PC-9 (cell line): ENCODE data around the gene MYH14. TPM values are rescaled to one million over a fixed set of nuclear protein-coding genes. Genes with fewer than 3 reads are reported as not detected.

Source experiments
- BruUV-seq: library from RNA; stranded (reverse); fragments of 400-500 nt; replicated peaks from 2 replicates; lab custom pipeline; 2021; lab: Mats Ljungman, UMichigan
- CTCF ChIA-PET: fragments of 300-600 bp; sonication (Branson Sonifier 250); formaldehyde crosslinking; loops from one replicate; lab custom pipeline; 2022; ENCODE audit warnings: antibody characterized with exemption; lab: Charles Lee
- POLR2A ChIA-PET: fragments of 300-600 bp; sonication (Branson Sonifier 250); formaldehyde crosslinking; loops from one replicate; lab custom pipeline; 2022; ENCODE audit warnings: antibody characterized with exemption; ENCODE audit not compliant: unreplicated experiment; lab: Charles Lee
- DNase-seq, 2 experiments: peaks; one replicate each; pipeline versions ENCODE4 v3.0.0 to v3.0.0-alpha.2; 2015 to 2022; ENCODE audit warnings: mixed read lengths in 1 of 2
- H2AFZ ChIP-seq: fragments of 200-600 bp; sonication (generic); 2 replicates; pipeline ENCODE4 v1.8.1; 2017; ENCODE audit warnings: antibody characterized with exemption
- H3F3A ChIP-seq: fragments of 200-600 bp; sonication (generic); 2 replicates; pipeline ENCODE4 v1.8.1; 2017; ENCODE audit warnings: antibody characterized with exemption, mild to moderate bottlenecking, low read depth; ENCODE audit not compliant: insufficient read depth
- H3K27ac ChIP-seq: fragments of 200-600 bp; sonication (generic); 2 replicates; pipeline ENCODE4 v1.6.1; 2016; ENCODE audit warnings: mixed run types
- H3K27me3 ChIP-seq: fragments of 200-600 bp; sonication (generic); 2 replicates; pipeline ENCODE4 v1.6.1; 2016; ENCODE audit warnings: low read depth, mixed run types; ENCODE audit not compliant: insufficient read depth
- H3K36me3 ChIP-seq: fragments of 200-600 bp; sonication (generic); 2 replicates; pipeline ENCODE4 v1.6.1; 2016; ENCODE audit warnings: low read depth, mixed run types
- H3K4me1 ChIP-seq: fragments of 200-600 bp; sonication (generic); replicated peaks from 2 replicates; pipeline ENCODE4 v1.6.1; 2016; ENCODE audit warnings: mixed run types; ENCODE audit not compliant: insufficient read depth
- H3K4me2 ChIP-seq: fragments of 200-600 bp; sonication (generic); 2 replicates; pipeline ENCODE4 v1.6.1; 2017; ENCODE audit warnings: mixed run types
- H3K4me3 ChIP-seq: fragments of 200-600 bp; sonication (generic); 2 replicates; pipeline ENCODE4 v1.6.1; 2016; ENCODE audit warnings: mixed run types
- H3K79me2 ChIP-seq: fragments of 200-600 bp; sonication (generic); 2 replicates; pipeline ENCODE4 v1.6.1; 2017; ENCODE audit warnings: low read depth, mixed run types
- H3K9me2 ChIP-seq: fragments of 200-600 bp; sonication (generic); 2 replicates; pipeline ENCODE4 v1.8.1; 2017; ENCODE audit warnings: mild to moderate bottlenecking; ENCODE audit not compliant: insufficient read depth
- H3K9me3 ChIP-seq: fragments of 200-600 bp; sonication (generic); 2 replicates; pipeline ENCODE4 v1.8.1; 2016; ENCODE audit warnings: low read depth; ENCODE audit not compliant: insufficient read depth
- H4K20me1 ChIP-seq: fragments of 200-600 bp; sonication (generic); 2 replicates; pipeline ENCODE4 v1.8.1; 2017; ENCODE audit not compliant: insufficient read depth
- EZH2 ChIP-seq: fragments of 200-600 bp; sonication (generic); IDR thresholded peaks from 2 replicates; pipeline ENCODE4 v1.8.0; 2017; ENCODE audit warnings: antibody characterized with exemption, low read depth
- intact Hi-C: fragments of 100-400 bp; cut with micrococcal nuclease; formaldehyde crosslinking; loops from one replicate; pipeline ENCODE4 v1.10.0; 2022; ENCODE audit not compliant: unreplicated experiment
- total RNA-seq: library from RNA; stranded (reverse); gene quantifications from 2 replicates; pipeline ENCODE4 v1.2.3, GENCODE V29; 2021
- TF ChIP-seq, protein P1 (sequence below): fragments of 200-600 bp; sonication (generic); conservative IDR thresholded peaks from 2 replicates; pipeline ENCODE4 v1.6.1; 2017; ENCODE audit warnings: mixed run types, antibody characterized with exemption, mild to moderate bottlenecking, moderate library complexity

Gene MYH14
- total RNA-seq, 1 experiment from 2014 or later = 115 TPM

DNA sequence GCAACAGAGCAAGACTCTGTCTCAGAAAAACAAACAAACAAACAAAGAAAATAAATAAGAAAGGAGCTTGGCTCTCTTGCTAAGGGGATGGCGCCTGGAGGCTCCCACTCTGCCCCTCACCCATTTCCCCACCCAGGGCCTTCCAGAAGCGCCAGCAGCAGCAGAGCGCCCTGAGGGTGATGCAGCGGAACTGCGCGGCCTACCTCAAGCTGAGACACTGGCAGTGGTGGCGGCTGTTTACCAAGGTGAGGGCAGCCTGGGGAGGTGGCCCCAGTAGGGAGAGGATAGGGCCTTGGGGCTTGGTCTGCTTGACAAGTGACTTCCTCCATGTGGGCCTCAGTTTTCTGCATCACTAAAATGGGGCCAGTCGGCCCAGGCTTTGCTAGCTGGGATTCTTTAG is 59.8 kb downstream of the MYH14 start:
- TF ChIP-seq, protein P1, sequence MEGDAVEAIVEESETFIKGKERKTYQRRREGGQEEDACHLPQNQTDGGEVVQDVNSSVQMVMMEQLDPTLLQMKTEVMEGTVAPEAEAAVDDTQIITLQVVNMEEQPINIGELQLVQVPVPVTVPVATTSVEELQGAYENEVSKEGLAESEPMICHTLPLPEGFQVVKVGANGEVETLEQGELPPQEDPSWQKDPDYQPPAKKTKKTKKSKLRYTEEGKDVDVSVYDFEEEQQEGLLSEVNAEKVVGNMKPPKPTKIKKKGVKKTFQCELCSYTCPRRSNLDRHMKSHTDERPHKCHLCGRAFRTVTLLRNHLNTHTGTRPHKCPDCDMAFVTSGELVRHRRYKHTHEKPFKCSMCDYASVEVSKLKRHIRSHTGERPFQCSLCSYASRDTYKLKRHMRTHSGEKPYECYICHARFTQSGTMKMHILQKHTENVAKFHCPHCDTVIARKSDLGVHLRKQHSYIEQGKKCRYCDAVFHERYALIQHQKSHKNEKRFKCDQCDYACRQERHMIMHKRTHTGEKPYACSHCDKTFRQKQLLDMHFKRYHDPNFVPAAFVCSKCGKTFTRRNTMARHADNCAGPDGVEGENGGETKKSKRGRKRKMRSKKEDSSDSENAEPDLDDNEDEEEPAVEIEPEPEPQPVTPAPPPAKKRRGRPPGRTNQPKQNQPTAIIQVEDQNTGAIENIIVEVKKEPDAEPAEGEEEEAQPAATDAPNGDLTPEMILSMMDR = no peak
- no peak for TF ChIP-seq EZH2
- H3F3A ChIP-seq = no peaks in the 10 kb centered on the region; the same call in 1 of the 2 replicates
- intact Hi-C loops = no loop called here
- H3K4me3 ChIP-seq = no peak overlapping the region
- H3K9me3 ChIP-seq = no peaks in the 10 kb centered on the region
- no peak overlapping the region for H3K27ac ChIP-seq
- no peaks in the 10 kb centered on the region for H3K4me1 ChIP-seq
- H3K79me2 ChIP-seq = no peaks in the 10 kb centered on the region
- no TSS peak for BruUV-seq
- DNase-seq = no peak
- no peak overlapping the region for H2AFZ ChIP-seq
- H3K36me3 ChIP-seq = peaks cover 4% of the 10 kb centered on the region; the same call in 1 of the 2 replicates
- no peaks in the 10 kb centered on the region for H3K9me2 ChIP-seq
- no peaks in the 10 kb centered on the region for H4K20me1 ChIP-seq
- ChIA-PET POLR2A (no interaction called here), CTCF (no interaction called here)
- H3K4me2 ChIP-seq = no peak overlapping the region
- no peaks in the 10 kb centered on the region for H3K27me3 ChIP-seq

DNA sequence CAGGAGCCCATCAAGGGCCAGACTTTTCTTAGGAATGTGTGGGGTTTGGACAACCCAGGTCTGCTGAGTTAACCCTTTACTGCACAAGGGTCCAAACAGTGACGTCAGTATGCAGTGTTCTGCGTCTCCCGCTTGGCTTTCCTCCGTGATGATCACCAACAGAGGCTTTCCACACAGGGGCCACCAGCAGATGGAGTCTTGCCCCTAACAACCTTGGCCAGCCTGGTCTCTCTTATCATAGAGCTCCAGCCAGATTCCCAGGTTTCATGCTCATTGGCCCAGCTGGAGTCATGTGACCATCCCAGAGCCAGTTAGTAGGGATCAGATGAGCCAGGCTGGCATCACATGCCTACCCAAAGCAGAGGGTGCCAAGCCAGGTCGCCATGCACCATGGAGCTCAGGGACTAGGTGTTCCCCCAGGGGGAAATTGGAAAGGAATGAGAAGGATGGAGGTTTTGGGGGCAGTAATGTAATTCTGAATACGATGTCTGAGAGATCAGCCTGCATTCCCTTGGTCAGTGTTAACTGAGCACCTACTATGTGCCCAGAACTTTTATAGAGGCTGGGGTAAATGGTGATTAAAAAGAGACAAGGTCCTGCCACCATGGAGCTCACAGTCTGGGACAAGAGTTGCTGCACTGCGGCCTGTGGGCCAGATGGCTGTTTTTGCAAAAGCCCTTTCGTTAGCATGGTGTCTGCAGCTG is 61.2 kb downstream of the MYH14 start:
- H3K27ac ChIP-seq = no peak overlapping the region
- H3K9me3 ChIP-seq = no peaks in the 10 kb centered on the region
- H3K4me2 ChIP-seq = no peak overlapping the region
- intact Hi-C loops = no loop called here
- H3K36me3 ChIP-seq = peaks cover 3% of the 10 kb centered on the region
- no peak for DNase-seq
- H3K79me2 ChIP-seq = no peaks in the 10 kb centered on the region
- ChIA-PET POLR2A (no interaction called here), CTCF (no interaction called here)
- no TSS peak for BruUV-seq
- TF ChIP-seq, protein P1 = no peak
- no peak for TF ChIP-seq EZH2
- H3K27me3 ChIP-seq = no peaks in the 10 kb centered on the region
- no peak overlapping the region for H3K4me3 ChIP-seq
- H3K9me2 ChIP-seq = no peaks in the 10 kb centered on the region
- H2AFZ ChIP-seq = no peak overlapping the region
- H3K4me1 ChIP-seq = no peaks in the 10 kb centered on the region
- H3F3A ChIP-seq = no peaks in the 10 kb centered on the region; the same call in 1 of the 2 replicates
- H4K20me1 ChIP-seq = no peaks in the 10 kb centered on the region

DNA sequence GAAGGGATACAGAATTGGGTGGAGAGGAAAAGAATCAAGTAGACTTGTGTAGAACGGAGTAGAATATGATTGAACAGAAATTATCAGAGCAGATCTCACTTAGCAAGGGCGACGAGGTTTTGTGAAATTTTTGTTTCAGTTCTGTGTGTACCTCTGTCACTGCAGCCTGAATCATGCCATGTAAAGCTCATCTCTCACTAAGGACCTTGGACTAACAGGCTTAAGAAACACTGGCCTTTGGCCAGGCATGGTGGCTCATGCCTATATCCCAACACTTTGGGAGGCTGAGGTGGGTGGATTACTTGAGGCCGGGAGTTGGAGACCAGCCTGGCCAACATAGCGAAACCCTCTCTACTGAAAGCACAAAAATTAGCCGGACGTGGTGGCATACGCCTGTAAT is 62.6 kb downstream of the MYH14 start:
- Histone ChIP-seq H3K27me3 (no peaks in the 10 kb centered on the region), H3F3A (no peaks in the 10 kb centered on the region; the same call in 1 of the 2 replicates), H3K4me2 (no peak overlapping the region), H3K4me3 (no peak overlapping the region), H3K79me2 (no peaks in the 10 kb centered on the region), H3K4me1 (no peaks in the 10 kb centered on the region), H3K9me2 (no peaks in the 10 kb centered on the region), H3K9me3 (no peaks in the 10 kb centered on the region), H3K36me3 (peaks cover 8% of the 10 kb centered on the region), H4K20me1 (0 out of 2 replicates have a peak, but pooled peaks cover 2% of the 10 kb centered on the region), H3K27ac (no peak overlapping the region), H2AFZ (no peak overlapping the region)
- POLR2A ChIA-PET = no interaction called here
- no TSS peak for BruUV-seq
- TF ChIP-seq, protein P1 = no peak
- TF ChIP-seq EZH2 = no peak
- no peak for DNase-seq
- intact Hi-C loops = no loop called here
- CTCF ChIA-PET = no interaction called here
